ENCODE measurements around the gene INTS3. TPM values are rescaled to one million over a fixed set of nuclear protein-coding genes. Genes with fewer than 3 reads are reported as not detected.

Gene INTS3
- total RNA-seq, 1 donor from 2014 or later: 88.6 TPM

- ChIA-PET POLR2A (no interaction called here), CTCF (interaction anchor here (1.0 to 4.6 kb wide), 6 partner anchors 31 to 239 kb away, joined by 3 to 30 read pairs (median 10); partner anchors contain the start of gene NPR1)
- H3K4me1 Mint-ChIP-seq: peaks cover 14% of the 10 kb centered on the region
- TF ChIP-seq CTCF (IDR thresholded peaks at IDR 0.05): no peak
- no peaks in the 10 kb centered on the region for H3K9me3 Mint-ChIP-seq
- peak overlapping the region; percentile 3 for H3K27ac Mint-ChIP-seq
- intact Hi-C loops (cut with micrococcal nuclease): loop anchor here (1.0 to 2.0 kb wide), 6 partner anchors 25 to 238 kb away; partner anchors contain the start of genes RAB13 and SLC27A3
- peaks cover 83% of the 10 kb centered on the region for H3K36me3 Mint-ChIP-seq (ENCODE audit: low read depth)
- ATAC-seq (ENCODE audit: low read depth): peak; percentile 100
- no peaks in the 10 kb centered on the region for H3K27me3 Mint-ChIP-seq
- H3K4me3 Mint-ChIP-seq: no peak overlapping the region
- DNase-seq: peak; percentile 60
These were observed 21.7 kb downstream of the INTS3 start for GRCh38 chr1:153749408-153750005.

GRCh38 chr1:153750026-153750995 lies 22.5 kb downstream of the INTS3 start:
- Mint-ChIP-seq H3K4me3 (no peak overlapping the region), H3K27ac (no peak overlapping the region), H3K9me3 (no peaks in the 10 kb centered on the region), H3K4me1 (peaks cover 13% of the 10 kb centered on the region), H3K27me3 (no peaks in the 10 kb centered on the region), H3K36me3 (ENCODE audit: low read depth) (peaks cover 86% of the 10 kb centered on the region)
- POLR2A ChIA-PET: interaction anchor here (0.5 kb wide), 1 partner anchor 56 kb away, joined by 5 read pairs; no protein-coding TSS in a partner anchor
- intact Hi-C loops (cut with micrococcal nuclease): loop anchor here (2.0 kb wide), 1 partner anchor 24 kb away; the partner anchor contains the start of gene SLC27A3
- ATAC-seq (ENCODE audit: low read depth): no peak
- CTCF ChIA-PET: interaction anchor here (0.7 to 4.6 kb wide), 7 partner anchors 71 to 237 kb away, joined by 3 to 30 read pairs (median 4); partner anchors contain the start of gene NPR1
- no peak for DNase-seq
- no peak for TF ChIP-seq CTCF (IDR thresholded peaks at IDR 0.05)

- intact Hi-C loops (cut with micrococcal nuclease): no loop called here
- H3K36me3 Mint-ChIP-seq (ENCODE audit: low read depth): peaks cover 86% of the 10 kb centered on the region
These were observed 24.2 kb downstream of the INTS3 start for GRCh38 chr1:153752072-153752471.

GRCh38 chr1:153752571-153753195 lies 24.8 kb downstream of the INTS3 start:
- DNase-seq: no peak
- TF ChIP-seq CTCF (IDR thresholded peaks at IDR 0.05): no peak
- no peak overlapping the region for H3K27ac Mint-ChIP-seq
- no peak for ATAC-seq (ENCODE audit: low read depth)
- CTCF ChIA-PET: interaction anchor here (2.4 kb wide), 1 partner anchor 75 kb away, joined by 18 read pairs; the partner anchor contains the start of gene NPR1
- no peaks in the 10 kb centered on the region for H3K9me3 Mint-ChIP-seq
- peaks cover 86% of the 10 kb centered on the region for H3K36me3 Mint-ChIP-seq (ENCODE audit: low read depth)
- no peak overlapping the region for H3K4me3 Mint-ChIP-seq
- H3K27me3 Mint-ChIP-seq: no peaks in the 10 kb centered on the region
- POLR2A ChIA-PET: interaction anchor here (0.6 kb wide), 1 partner anchor 155 kb away, joined by 3 read pairs; no protein-coding TSS in a partner anchor
- peaks cover 13% of the 10 kb centered on the region for H3K4me1 Mint-ChIP-seq
- intact Hi-C loops (cut with micrococcal nuclease): no loop called here

More at GRCh38 chr1:153752072-153752471, 24.2 kb downstream of the INTS3 start:
- Mint-ChIP-seq H3K9me3 (no peaks in the 10 kb centered on the region), H3K27me3 (no peaks in the 10 kb centered on the region), H3K4me1 (peaks cover 13% of the 10 kb centered on the region), H3K27ac (no peak overlapping the region), H3K4me3 (no peak overlapping the region)
- no peak for TF ChIP-seq CTCF (IDR thresholded peaks at IDR 0.05)
- ChIA-PET CTCF (interaction anchor here (2.4 kb wide), 1 partner anchor 75 kb away, joined by 18 read pairs; the partner anchor contains the start of gene NPR1), POLR2A (interaction anchor here (0.6 kb wide), 1 partner anchor 154 kb away, joined by 3 read pairs; no protein-coding TSS in a partner anchor)
- DNase-seq: no peak
- no peak for ATAC-seq (ENCODE audit: low read depth)

Measured in activated B cell treated with CpG ODN at 0.5 μM for 24 hours (primary cell).